ENCODE measurements around the gene PRR33. TPM values are rescaled to one million over a fixed set of nuclear protein-coding genes. Genes with fewer than 3 reads are reported as not detected.
"Not testable (repeated sequence)": the region's sequence is repeated elsewhere in the genome, so short reads cannot be mapped to it uniquely, and the experiment has no call there.

PRR33 gene
- total and polyA plus RNA-seq, 9 donors = 0.90 to 7.0 (median 3.5) TPM

DNA sequence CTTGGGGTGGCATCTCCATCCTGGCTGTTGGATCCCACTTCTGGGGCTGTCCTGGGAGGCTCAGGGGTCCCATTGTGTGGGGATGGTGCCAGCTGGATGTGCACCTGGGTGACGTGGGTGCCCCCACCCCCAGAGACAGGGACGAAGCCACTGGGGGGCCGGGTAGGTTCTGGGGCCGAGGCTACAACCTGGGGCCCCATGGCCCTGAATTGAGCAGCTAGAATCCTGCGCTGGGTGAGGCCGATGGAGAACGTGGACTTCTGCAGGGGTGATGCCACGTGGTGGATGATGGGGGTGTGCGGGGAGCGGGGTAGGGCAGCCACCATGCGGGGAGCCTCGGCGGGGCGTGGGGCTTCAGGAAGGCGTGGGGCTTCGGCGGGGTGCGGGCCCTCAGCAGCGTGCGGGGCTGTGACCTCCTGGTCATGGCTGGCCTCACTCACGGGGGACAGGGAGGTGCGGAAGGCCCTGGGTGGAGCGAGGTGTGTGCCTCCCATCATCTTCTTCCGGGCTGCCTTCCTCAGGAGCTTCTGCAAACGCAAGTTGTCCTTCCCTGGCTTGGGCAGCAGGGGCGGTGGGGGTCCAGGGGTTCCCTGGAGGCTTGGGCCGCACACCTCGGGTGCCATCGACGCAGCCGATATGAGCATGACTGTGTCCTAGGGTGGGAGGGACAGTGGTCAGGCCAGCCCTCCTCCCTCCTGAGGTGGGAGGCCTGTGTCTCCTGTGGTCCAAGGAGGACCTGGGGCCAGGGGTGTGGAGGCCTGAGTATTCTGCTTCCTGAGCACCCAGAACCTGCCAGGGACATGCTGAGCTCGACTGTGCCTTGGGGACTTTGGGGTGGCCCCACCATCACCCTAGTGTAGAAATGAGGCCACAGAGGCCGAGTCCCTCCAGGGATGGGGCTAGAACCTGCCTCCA lies 1.5 kb downstream of the PRR33 start:
- Histone ChIP-seq H3K36me3 (ENCODE audit: control insufficient read depth, insufficient read depth, low read length) (peaks cover 41% of the 10 kb centered on the region), H3K4me1 (ENCODE audit: control insufficient read depth, insufficient read depth, low read length) (peaks cover 39% of the 10 kb centered on the region), H3K27me3 (ENCODE audit: control insufficient read depth, insufficient read depth, low read length) (no peaks in the 10 kb centered on the region), H3K9me3 (replicated peaks; ENCODE audit: control insufficient read depth, low read depth, low read length) (no peaks in the 10 kb centered on the region), H3K27ac (ENCODE audit: low read length) (peak overlapping the region; percentile 42), H3K4me3 (ENCODE audit: low read length) (no peak overlapping the region)
- DNase-seq = no peak
- 92% methylated on average over 22 of the region's 33 CpGs for WGBS (ENCODE audit: insufficient coverage)

- peaks cover 49% of the 10 kb centered on the region for H3K36me3 ChIP-seq (ENCODE audit: control insufficient read depth, insufficient read depth, low read length)
- no peaks in the 10 kb centered on the region for H3K9me3 ChIP-seq (replicated peaks; ENCODE audit: control insufficient read depth, low read depth, low read length)
- H3K27me3 ChIP-seq (ENCODE audit: control insufficient read depth, insufficient read depth, low read length) = no peaks in the 10 kb centered on the region
- H3K4me1 ChIP-seq (ENCODE audit: control insufficient read depth, insufficient read depth, low read length) = peaks cover 39% of the 10 kb centered on the region
- no peak for DNase-seq
- H3K27ac ChIP-seq (ENCODE audit: low read length) = no peak overlapping the region
- 77% methylated on average over 28 of the region's 34 CpGs for WGBS (ENCODE audit: insufficient coverage)
- H3K4me3 ChIP-seq (ENCODE audit: low read length) = no peak overlapping the region
Measured at GRCh38 chr11:1889224-1889930, 2.3 kb downstream of the PRR33 start.

DNA sequence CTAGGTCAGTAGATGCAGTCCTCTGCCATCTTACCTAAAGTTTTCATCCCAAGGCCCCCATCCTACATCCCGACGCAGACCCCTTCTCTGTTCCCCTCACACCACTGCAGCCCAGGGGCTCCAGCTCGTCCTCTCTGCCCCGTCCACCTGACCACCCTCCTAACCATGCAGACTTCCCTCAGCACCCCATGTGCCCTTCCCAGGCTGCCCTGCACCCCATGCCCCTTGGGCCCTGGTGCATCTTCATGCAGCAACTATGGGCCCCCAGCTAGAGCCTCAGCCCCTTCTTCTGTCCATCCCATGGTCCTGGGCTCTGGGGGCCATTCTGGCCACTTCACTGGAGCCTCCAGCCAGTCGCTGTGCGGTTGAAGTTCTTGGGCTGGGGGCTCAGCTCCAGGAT lies 2.9 kb downstream of the PRR33 start:
- 74% methylated on average over 6 of the region's 6 CpGs for WGBS (ENCODE audit: insufficient coverage)
- H3K4me3 ChIP-seq (ENCODE audit: low read length) = no peak overlapping the region
- no peaks in the 10 kb centered on the region for H3K27me3 ChIP-seq (ENCODE audit: control insufficient read depth, insufficient read depth, low read length)
- no peak overlapping the region for H3K27ac ChIP-seq (ENCODE audit: low read length)
- H3K36me3 ChIP-seq (ENCODE audit: control insufficient read depth, insufficient read depth, low read length) = peaks cover 55% of the 10 kb centered on the region
- DNase-seq = no peak
- no peaks in the 10 kb centered on the region for H3K9me3 ChIP-seq (replicated peaks; ENCODE audit: control insufficient read depth, low read depth, low read length)
- H3K4me1 ChIP-seq (ENCODE audit: control insufficient read depth, insufficient read depth, low read length) = peaks cover 39% of the 10 kb centered on the region

DNA sequence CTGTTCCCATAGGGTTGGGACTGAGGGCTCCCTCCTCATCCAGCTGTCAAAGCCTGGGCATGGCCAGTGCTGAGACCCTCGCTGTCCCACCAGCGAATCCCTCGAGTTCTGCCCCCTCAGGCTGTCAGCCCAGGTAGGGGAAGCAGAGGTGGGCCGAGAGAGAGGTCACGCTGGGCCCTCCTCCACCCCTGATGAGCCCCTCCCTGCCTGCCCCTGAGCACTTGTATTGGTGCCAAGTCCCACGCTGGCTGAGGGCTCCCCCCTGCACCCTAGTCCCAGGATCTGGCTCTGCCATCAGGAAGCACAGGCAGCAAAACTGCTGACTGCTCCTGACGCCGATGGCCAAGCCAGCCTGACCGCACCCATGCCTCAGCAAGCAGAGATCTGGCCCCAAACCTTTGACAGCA lies 3.3 kb downstream of the PRR33 start:
- Histone ChIP-seq H3K27ac (ENCODE audit: low read length) (no peak overlapping the region), H3K4me3 (ENCODE audit: low read length) (no peak overlapping the region), H3K36me3 (ENCODE audit: control insufficient read depth, insufficient read depth, low read length) (peaks cover 58% of the 10 kb centered on the region), H3K4me1 (ENCODE audit: control insufficient read depth, insufficient read depth, low read length) (peaks cover 39% of the 10 kb centered on the region), H3K27me3 (ENCODE audit: control insufficient read depth, insufficient read depth, low read length) (no peaks in the 10 kb centered on the region), H3K9me3 (replicated peaks; ENCODE audit: control insufficient read depth, low read depth, low read length) (no peaks in the 10 kb centered on the region)
- WGBS (ENCODE audit: insufficient coverage) = 61% methylated on average over 7 of the region's 9 CpGs
- no peak for DNase-seq

- no peaks in the 10 kb centered on the region for H3K27me3 ChIP-seq (ENCODE audit: control insufficient read depth, insufficient read depth, low read length)
- WGBS (ENCODE audit: insufficient coverage) = 79% methylated on average over 10 of the region's 11 CpGs
- no peak overlapping the region for H3K4me3 ChIP-seq (ENCODE audit: low read length)
- DNase-seq = no peak
- H3K36me3 ChIP-seq (ENCODE audit: control insufficient read depth, insufficient read depth, low read length) = peaks cover 62% of the 10 kb centered on the region
- no peaks in the 10 kb centered on the region for H3K9me3 ChIP-seq (replicated peaks; ENCODE audit: control insufficient read depth, low read depth, low read length)
- no peak overlapping the region for H3K27ac ChIP-seq (ENCODE audit: low read length)
- peaks cover 46% of the 10 kb centered on the region for H3K4me1 ChIP-seq (ENCODE audit: control insufficient read depth, insufficient read depth, low read length)
Measured at GRCh38 chr11:1887451-1888346, 4.0 kb downstream of the PRR33 start.

DNA sequence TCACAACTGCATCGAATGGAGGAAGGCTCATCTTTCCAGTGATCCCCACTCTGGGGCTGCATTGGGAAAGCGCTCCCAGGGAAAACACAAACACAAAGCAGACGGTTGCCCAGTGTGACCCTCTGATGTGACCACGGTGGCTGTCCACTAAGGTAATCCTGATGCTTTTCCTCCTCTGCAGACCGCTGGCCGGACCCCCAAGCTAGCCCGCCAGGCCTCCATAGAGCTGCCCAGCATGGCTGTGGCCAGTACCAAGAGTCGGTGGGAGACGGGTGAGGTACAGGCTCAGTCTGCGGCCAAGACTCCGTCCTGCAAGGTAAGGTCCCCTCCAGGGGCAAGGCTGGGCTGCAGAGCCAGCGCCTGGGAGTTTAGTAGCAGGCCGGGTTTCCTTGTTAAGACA lies 5.1 kb downstream of the PRR33 start:
- not testable (repeated sequence) for H3K9me3 ChIP-seq (replicated peaks; ENCODE audit: control insufficient read depth, low read depth, low read length); H3K27ac ChIP-seq (ENCODE audit: low read length); H3K4me3 ChIP-seq (ENCODE audit: low read length); DNase-seq; H3K27me3 ChIP-seq (ENCODE audit: control insufficient read depth, insufficient read depth, low read length)
- peaks cover 62% of the 10 kb centered on the region for H3K36me3 ChIP-seq (ENCODE audit: control insufficient read depth, insufficient read depth, low read length)
- peaks cover 52% of the 10 kb centered on the region for H3K4me1 ChIP-seq (ENCODE audit: control insufficient read depth, insufficient read depth, low read length)
- 94% methylated on average over 12 of the region's 13 CpGs for WGBS (ENCODE audit: insufficient coverage)

DNA sequence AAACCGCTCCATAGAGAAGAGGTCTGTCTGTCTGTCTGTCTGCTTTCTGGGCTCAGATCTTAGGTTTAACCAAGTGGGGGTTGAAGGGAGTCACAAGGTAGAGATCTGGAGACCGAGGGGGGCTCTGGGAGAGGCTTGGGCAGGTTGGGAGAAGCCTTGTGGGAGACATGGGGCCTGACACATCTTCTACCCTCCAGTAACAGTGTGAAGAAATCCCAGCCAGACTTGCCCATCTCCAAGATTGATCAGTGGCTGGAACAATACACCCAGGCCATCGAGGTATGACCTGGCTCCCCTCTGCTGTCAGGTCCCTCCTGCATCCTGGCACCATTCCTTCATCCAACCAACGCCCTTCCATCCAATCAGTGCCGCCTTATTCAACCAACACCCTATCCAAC lies 7.4 kb downstream of the PRR33 start:
- 91% methylated on average over 3 of the region's 5 CpGs for WGBS (ENCODE audit: insufficient coverage)
- H3K4me3 ChIP-seq (ENCODE audit: low read length) = no peak overlapping the region
- H3K36me3 ChIP-seq (ENCODE audit: control insufficient read depth, insufficient read depth, low read length) = peaks cover 58% of the 10 kb centered on the region
- H3K4me1 ChIP-seq (ENCODE audit: control insufficient read depth, insufficient read depth, low read length) = peaks cover 57% of the 10 kb centered on the region
- no peak for DNase-seq
- no peaks in the 10 kb centered on the region for H3K9me3 ChIP-seq (replicated peaks; ENCODE audit: control insufficient read depth, low read depth, low read length)
- no peak overlapping the region for H3K27ac ChIP-seq (ENCODE audit: low read length)
- H3K27me3 ChIP-seq (ENCODE audit: control insufficient read depth, insufficient read depth, low read length) = no peaks in the 10 kb centered on the region

- Histone ChIP-seq H3K9me3 (replicated peaks; ENCODE audit: control insufficient read depth, low read depth, low read length) (no peaks in the 10 kb centered on the region), H3K27ac (ENCODE audit: low read length) (peak overlapping the region; percentile 73), H3K36me3 (ENCODE audit: control insufficient read depth, insufficient read depth, low read length) (peaks cover 51% of the 10 kb centered on the region), H3K27me3 (ENCODE audit: control insufficient read depth, insufficient read depth, low read length) (no peaks in the 10 kb centered on the region), H3K4me1 (ENCODE audit: control insufficient read depth, insufficient read depth, low read length) (peaks cover 57% of the 10 kb centered on the region), H3K4me3 (ENCODE audit: low read length) (no peak overlapping the region)
- DNase-seq = no peak
- whole genome bisulfite sequencing (ENCODE audit: insufficient coverage) = 90% methylated on average over 7 of the region's 14 CpGs
Measured at GRCh38 chr11:1883346-1884302, 8.1 kb downstream of the PRR33 start.
